EL (cell line): Measurements from ENCODE around the gene ASMT.
"Not testable (repeated sequence)": the region's sequence is repeated elsewhere in the genome, so short reads cannot be mapped to it uniquely, and the experiment has no call there.

ENCODE experiments used
- DNase-seq: peaks from one replicate; pipeline ENCODE4 v3.0.0-alpha.2; 2016

ASMT gene

GRCh38 chrX:1614927-1615326 is at the start of gene ASMT:
Gene ASMT (plus strand): TSS chrX:1615059. CDS start chrX:1615200, 141 bp downstream.
- no peak for DNase-seq

GRCh38 chrX:1574181-1574580 is 40.7 kb upstream of the ASMT start:
- DNase-seq = not testable (repeated sequence)

- no peak for DNase-seq
These were observed 38.5 kb upstream of the ASMT start for GRCh38 chrX:1576201-1576992.

GRCh38 chrX:1577845-1578244 is 37.0 kb upstream of the ASMT start:
- DNase-seq = no peak

- DNase-seq = no peak
These were observed 36.2 kb upstream of the ASMT start for GRCh38 chrX:1578511-1579173.

- peak; percentile 55 for DNase-seq
These were observed 33.7 kb upstream of the ASMT start for GRCh38 chrX:1581132-1581531.

- peak; percentile 70 for DNase-seq
These were observed 32.0 kb upstream of the ASMT start for GRCh38 chrX:1582686-1583437.

GRCh38 chrX:1584237-1585011 is 30.4 kb upstream of the ASMT start:
- DNase-seq = no peak

- DNase-seq = no peak
These were observed 27.7 kb upstream of the ASMT start for GRCh38 chrX:1587161-1587560.

GRCh38 chrX:1589356-1590130 is 25.3 kb upstream of the ASMT start:
- DNase-seq = no peak

GRCh38 chrX:1591102-1591862 is 23.6 kb upstream of the ASMT start, which contains the start of gene AKAP17A:
Gene AKAP17A (plus strand): TSS chrX:1591604. CDS start chrX:1593463, 1,859 bp downstream.
- DNase-seq = peak; percentile 92

GRCh38 chrX:1591863-1592469 is 22.9 kb upstream of the ASMT start:
- DNase-seq = no peak

GRCh38 chrX:1592470-1593142 is 22.3 kb upstream of the ASMT start:
- peak; percentile 26 for DNase-seq

- DNase-seq = no peak
These were observed 21.3 kb upstream of the ASMT start for GRCh38 chrX:1593286-1594271.

- DNase-seq = no peak
These were observed 19.2 kb upstream of the ASMT start for GRCh38 chrX:1595711-1596060.

GRCh38 chrX:1596676-1597344 is 18.0 kb upstream of the ASMT start:
- DNase-seq = no peak

- DNase-seq = no peak
These were observed 17.4 kb upstream of the ASMT start for GRCh38 chrX:1597345-1598020.
